ENCODE results near the gene LYRM2.

DNA sequence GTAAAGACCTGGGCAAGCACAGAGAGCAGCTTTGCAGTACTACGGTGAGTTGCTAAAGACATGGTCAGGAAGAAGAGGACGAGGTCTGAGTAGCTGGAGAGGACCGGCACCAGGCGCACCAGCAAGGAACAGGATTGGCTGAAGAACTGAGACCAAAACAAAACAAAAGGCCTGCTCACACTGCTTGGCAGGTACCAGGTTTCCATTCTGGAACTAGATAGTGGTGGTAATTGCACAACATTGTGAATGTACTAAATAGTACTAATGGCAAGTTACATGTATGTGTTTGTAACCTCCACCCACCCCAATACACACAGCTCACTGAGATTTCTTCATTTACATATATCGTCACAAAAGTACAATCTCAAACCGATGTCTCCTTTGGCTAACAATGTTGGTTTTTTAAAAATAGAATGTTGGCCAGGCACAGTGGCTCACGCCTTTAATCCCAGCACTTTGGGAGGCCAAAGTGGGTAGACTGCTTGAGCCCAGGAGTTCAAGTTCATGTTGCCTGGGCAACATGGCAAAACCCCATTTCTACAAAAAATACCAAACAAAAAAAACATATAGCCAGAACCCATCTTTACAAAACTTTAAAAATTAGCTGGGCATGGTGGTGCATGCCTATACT lies 32.5 kb upstream of the LYRM2 start:
- TF ChIP-seq MTA3 (IDR thresholded peaks at IDR 0.05; ENCODE audit: borderline replicate concordance) = no peak
- no peak for TF ChIP-seq HLTF (IDR thresholded peaks at IDR 0.05)
- TF ChIP-seq, protein P1, sequence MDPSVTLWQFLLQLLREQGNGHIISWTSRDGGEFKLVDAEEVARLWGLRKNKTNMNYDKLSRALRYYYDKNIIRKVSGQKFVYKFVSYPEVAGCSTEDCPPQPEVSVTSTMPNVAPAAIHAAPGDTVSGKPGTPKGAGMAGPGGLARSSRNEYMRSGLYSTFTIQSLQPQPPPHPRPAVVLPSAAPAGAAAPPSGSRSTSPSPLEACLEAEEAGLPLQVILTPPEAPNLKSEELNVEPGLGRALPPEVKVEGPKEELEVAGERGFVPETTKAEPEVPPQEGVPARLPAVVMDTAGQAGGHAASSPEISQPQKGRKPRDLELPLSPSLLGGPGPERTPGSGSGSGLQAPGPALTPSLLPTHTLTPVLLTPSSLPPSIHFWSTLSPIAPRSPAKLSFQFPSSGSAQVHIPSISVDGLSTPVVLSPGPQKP (CRISPR knock-in tag; IDR thresholded peaks at IDR 0.05) = no peak
- TF ChIP-seq, protein P2, sequence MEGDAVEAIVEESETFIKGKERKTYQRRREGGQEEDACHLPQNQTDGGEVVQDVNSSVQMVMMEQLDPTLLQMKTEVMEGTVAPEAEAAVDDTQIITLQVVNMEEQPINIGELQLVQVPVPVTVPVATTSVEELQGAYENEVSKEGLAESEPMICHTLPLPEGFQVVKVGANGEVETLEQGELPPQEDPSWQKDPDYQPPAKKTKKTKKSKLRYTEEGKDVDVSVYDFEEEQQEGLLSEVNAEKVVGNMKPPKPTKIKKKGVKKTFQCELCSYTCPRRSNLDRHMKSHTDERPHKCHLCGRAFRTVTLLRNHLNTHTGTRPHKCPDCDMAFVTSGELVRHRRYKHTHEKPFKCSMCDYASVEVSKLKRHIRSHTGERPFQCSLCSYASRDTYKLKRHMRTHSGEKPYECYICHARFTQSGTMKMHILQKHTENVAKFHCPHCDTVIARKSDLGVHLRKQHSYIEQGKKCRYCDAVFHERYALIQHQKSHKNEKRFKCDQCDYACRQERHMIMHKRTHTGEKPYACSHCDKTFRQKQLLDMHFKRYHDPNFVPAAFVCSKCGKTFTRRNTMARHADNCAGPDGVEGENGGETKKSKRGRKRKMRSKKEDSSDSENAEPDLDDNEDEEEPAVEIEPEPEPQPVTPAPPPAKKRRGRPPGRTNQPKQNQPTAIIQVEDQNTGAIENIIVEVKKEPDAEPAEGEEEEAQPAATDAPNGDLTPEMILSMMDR (IDR thresholded peaks at IDR 0.05 in 2 of 3, conservative IDR thresholded peaks at IDR 0.05 in 1 of 3; ENCODE audit: insufficient read depth in 2 of 3, low read depth in 1 of 3, low read length in 3 of 3) = no peak
- no peak for TF ChIP-seq POLR2A (conservative IDR thresholded peaks at IDR 0.05)
- TF ChIP-seq ELF4 (CRISPR knock-in tag; IDR thresholded peaks at IDR 0.05) = no peak
- no peak for TF ChIP-seq POLR3A (IDR thresholded peaks at IDR 0.05; ENCODE audit: borderline replicate concordance, extremely low read depth, insufficient read depth, insufficient read length)

All from K562 (cell line).